SH-SY5Y (cell line): ENCODE data around the gene ZNF746.

Experiments
- GATA2 ChIP-seq: IDR thresholded peaks from 2 replicates; pipeline ENCODE4 v1.6.1; 2011; ENCODE audit warnings: mild to moderate bottlenecking, low read depth, low read length
- GATA3 ChIP-seq: IDR thresholded peaks from 2 replicates; pipeline ENCODE4 v1.6.1; 2011; ENCODE audit warnings: low read depth, mild to moderate bottlenecking, low read length, moderate library complexity

GRCh38 chr7:149436358-149436757 lies 61.3 kb downstream of the ZNF746 start:
- TF ChIP-seq GATA2 (no peak), GATA3 (no peak)
